GM21515 (cell line): ENCODE data around the gene TPCN1.

Source experiments
- ATAC-seq: cut with Tn5 transposase; IDR thresholded peaks from one replicate; pipeline ENCODE4 v1.9.1; 2021; ENCODE audit not compliant: unreplicated experiment

The TPCN1 gene

GRCh38 chr12:113257564-113257963 is 36.3 kb downstream of the TPCN1 start:
- ATAC-seq = no peak

- ATAC-seq = no peak
Measured at GRCh38 chr12:113260127-113260526, 38.9 kb downstream of the TPCN1 start.

- no peak for ATAC-seq
Measured at GRCh38 chr12:113260636-113261300, 39.5 kb downstream of the TPCN1 start.

- ATAC-seq = no peak
Measured at GRCh38 chr12:113261847-113262470, 40.7 kb downstream of the TPCN1 start.

- ATAC-seq = no peak
Measured at GRCh38 chr12:113262710-113263109, 41.4 kb downstream of the TPCN1 start.

GRCh38 chr12:113263431-113263963 is 42.2 kb downstream of the TPCN1 start:
- no peak for ATAC-seq

- no peak for ATAC-seq
Measured at GRCh38 chr12:113266106-113266895, 45.0 kb downstream of the TPCN1 start.

GRCh38 chr12:113267621-113268020 is 46.4 kb downstream of the TPCN1 start:
- no peak for ATAC-seq

GRCh38 chr12:113268136-113268535 is 46.9 kb downstream of the TPCN1 start:
- ATAC-seq = no peak

- no peak for ATAC-seq
Measured at GRCh38 chr12:113268621-113269020, 47.4 kb downstream of the TPCN1 start.

GRCh38 chr12:113269257-113269943 is 48.1 kb downstream of the TPCN1 start:
- no peak for ATAC-seq

- no peak for ATAC-seq
Measured at GRCh38 chr12:113270709-113271009, 49.4 kb downstream of the TPCN1 start.

- ATAC-seq = no peak
Measured at GRCh38 chr12:113271466-113271852, 50.2 kb downstream of the TPCN1 start.

- no peak for ATAC-seq
Measured at GRCh38 chr12:113271853-113272561, 50.7 kb downstream of the TPCN1 start.

- no peak for ATAC-seq
Measured at GRCh38 chr12:113273053-113273725, 51.9 kb downstream of the TPCN1 start.

GRCh38 chr12:113274848-113275247 is 53.6 kb downstream of the TPCN1 start:
- no peak for ATAC-seq

GRCh38 chr12:113276306-113276705 is 55.0 kb downstream of the TPCN1 start:
- ATAC-seq = no peak

- no peak for ATAC-seq
Measured at GRCh38 chr12:113276946-113277500, 55.8 kb downstream of the TPCN1 start.

GRCh38 chr12:113277511-113277910 is 56.2 kb downstream of the TPCN1 start:
- ATAC-seq = no peak

GRCh38 chr12:113278141-113278540 is 56.9 kb downstream of the TPCN1 start:
- ATAC-seq = no peak
